22Rv1 (cell line): ENCODE measurements around the gene IFNA13.

ENCODE experiments used
- ZFX ChIP-seq: fragments of 450-650 bp; IDR thresholded peaks from 2 replicates; pipeline ENCODE4 v1.6.1; 2017; ENCODE audit warnings: antibody characterized with exemption, borderline replicate concordance
- TF ChIP-seq, protein P1 (sequence below): fragments of 450-650 bp; IDR thresholded peaks from 2 replicates; pipeline ENCODE4 v1.5.1; 2017; ENCODE audit warnings: mild to moderate bottlenecking

DNA sequence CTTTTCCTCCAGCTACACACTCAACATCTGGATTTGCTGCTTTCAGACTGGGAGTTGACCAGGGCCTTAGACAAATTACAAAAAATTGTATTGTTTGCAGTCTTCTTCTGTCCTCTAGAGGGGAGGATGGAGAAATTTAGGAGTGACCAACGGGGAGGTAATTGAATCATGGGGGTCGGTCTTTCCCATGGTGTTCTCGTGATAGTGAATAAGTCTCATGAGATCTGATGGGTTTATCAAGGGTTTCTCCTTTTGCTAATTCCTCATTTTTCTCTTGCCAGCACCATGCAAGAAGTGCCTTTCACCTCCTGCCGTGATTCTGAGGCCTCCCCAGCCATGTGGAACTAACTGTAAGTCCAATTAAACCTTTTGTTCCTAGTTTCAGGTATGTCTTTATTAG is 45.3 kb upstream of the IFNA13 start:
- TF ChIP-seq, protein P1, sequence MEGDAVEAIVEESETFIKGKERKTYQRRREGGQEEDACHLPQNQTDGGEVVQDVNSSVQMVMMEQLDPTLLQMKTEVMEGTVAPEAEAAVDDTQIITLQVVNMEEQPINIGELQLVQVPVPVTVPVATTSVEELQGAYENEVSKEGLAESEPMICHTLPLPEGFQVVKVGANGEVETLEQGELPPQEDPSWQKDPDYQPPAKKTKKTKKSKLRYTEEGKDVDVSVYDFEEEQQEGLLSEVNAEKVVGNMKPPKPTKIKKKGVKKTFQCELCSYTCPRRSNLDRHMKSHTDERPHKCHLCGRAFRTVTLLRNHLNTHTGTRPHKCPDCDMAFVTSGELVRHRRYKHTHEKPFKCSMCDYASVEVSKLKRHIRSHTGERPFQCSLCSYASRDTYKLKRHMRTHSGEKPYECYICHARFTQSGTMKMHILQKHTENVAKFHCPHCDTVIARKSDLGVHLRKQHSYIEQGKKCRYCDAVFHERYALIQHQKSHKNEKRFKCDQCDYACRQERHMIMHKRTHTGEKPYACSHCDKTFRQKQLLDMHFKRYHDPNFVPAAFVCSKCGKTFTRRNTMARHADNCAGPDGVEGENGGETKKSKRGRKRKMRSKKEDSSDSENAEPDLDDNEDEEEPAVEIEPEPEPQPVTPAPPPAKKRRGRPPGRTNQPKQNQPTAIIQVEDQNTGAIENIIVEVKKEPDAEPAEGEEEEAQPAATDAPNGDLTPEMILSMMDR = no peak
- no peak for TF ChIP-seq ZFX
